ENCODE data around the gene ANO8.
A peak's percentile ranks its signal among the peaks of the same experiment; 100 is the strongest.
"Not testable (repeated sequence)": the region's sequence is repeated elsewhere in the genome, so short reads cannot be mapped to it uniquely, and the experiment has no call there.

The ANO8 gene

GRCh38 chr19:17289489-17289888 is 45.2 kb downstream of the ANO8 start:
- peak; percentile 66 for DNase-seq (ENCODE audit: low spot score)

- no peak for DNase-seq (ENCODE audit: low spot score)
Measured at GRCh38 chr19:17286752-17287151, 47.9 kb downstream of the ANO8 start.

GRCh38 chr19:17286263-17286662 is 48.4 kb downstream of the ANO8 start:
- no peak for DNase-seq (ENCODE audit: low spot score)

GRCh38 chr19:17285415-17286135 is 49.1 kb downstream of the ANO8 start:
- DNase-seq (ENCODE audit: low spot score) = no peak

GRCh38 chr19:17283504-17283996 is 51.1 kb downstream of the ANO8 start:
- DNase-seq (ENCODE audit: low spot score) = no peak

- peak; percentile 85 for DNase-seq (ENCODE audit: low spot score)
Measured at GRCh38 chr19:17282488-17283125, 52.0 kb downstream of the ANO8 start.

- no peak for DNase-seq (ENCODE audit: low spot score)
Measured at GRCh38 chr19:17281391-17282304, 53.0 kb downstream of the ANO8 start, which contains the start of gene ANKLE1. Gene ANKLE1, plus strand, starts transcription at chr19:17281901. Its CDS starts 20 bp downstream, at chr19:17281921.

GRCh38 chr19:17279436-17279835 is 55.2 kb downstream of the ANO8 start:
- no peak for DNase-seq (ENCODE audit: low spot score)

- no peak for DNase-seq (ENCODE audit: low spot score)
Measured at GRCh38 chr19:17275441-17276175, 59.0 kb downstream of the ANO8 start.

GRCh38 chr19:17274892-17275291 is 59.8 kb downstream of the ANO8 start:
- DNase-seq (ENCODE audit: low spot score) = not testable (repeated sequence)

Measured in cerebellar cortex (tissue), 1 donor.